Measurements from ENCODE around the gene SH2D7. TPM values are rescaled to one million over a fixed set of nuclear protein-coding genes. Genes with fewer than 3 reads are reported as not detected.
A peak's percentile ranks its signal among the peaks of the same experiment; 100 is the strongest.

The SH2D7 gene
- polyA plus RNA-seq, 2 of the 4 experiments (the other 2 are of a cell fraction) = not detected

DNA sequence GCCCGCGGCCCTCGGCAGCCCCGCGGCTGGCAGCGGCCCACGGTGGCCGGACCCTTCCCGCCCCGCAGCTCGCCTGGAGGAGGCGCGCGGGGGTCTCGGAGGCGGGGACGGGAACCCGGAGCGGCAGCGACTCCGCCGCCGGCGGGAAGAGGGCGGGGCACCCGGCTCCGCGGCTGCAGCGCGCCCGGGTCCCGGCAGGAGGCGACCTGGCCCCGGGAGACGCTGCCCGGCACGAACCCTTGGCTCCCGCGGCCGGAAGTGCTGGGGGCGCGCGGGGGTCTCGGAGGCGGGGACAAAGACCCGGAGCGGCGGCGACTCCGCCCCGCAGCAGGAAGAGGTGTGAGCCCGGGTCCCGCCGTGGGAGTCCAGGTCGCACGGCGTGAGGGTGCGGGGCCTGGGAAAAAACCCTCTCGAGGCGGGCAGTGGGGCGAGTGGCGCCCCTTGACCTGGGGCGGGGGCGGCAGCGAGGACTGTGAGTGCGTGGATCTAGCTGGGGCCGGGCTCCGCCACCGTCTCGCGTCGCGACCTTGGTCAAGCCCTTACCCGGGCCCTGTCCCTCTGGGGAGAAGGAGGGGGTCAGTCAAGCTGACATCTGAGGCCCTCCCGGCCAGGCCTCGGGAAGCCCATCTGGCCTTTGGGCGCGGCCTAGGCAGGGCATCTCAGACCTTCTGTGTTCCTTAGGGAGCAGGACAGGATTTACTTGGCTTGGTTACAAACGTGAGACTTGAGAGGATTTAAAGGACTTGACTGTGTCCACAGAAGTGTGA is 39.1 kb downstream of the SH2D7 start, which contains the start of gene CIB2 (continued):
- TF ChIP-seq CHD2 (IDR thresholded peaks at IDR 0.05; ENCODE audit: low read length, partially characterized antibody) = no peak
- no peak for TF ChIP-seq EHF (CRISPR knock-in tag; IDR thresholded peaks at IDR 0.05)
- TF ChIP-seq POLR2A (IDR thresholded peaks at IDR 0.05; ENCODE audit: low read length) = peak; percentile 74
- no peak for TF ChIP-seq KDM1A (IDR thresholded peaks at IDR 0.05; ENCODE audit: low read depth)
- no peak for TF ChIP-seq EP300 (IDR thresholded peaks at IDR 0.05)
- TF ChIP-seq HDAC2 (IDR thresholded peaks at IDR 0.05) = no peak
- TF ChIP-seq, protein P1, sequence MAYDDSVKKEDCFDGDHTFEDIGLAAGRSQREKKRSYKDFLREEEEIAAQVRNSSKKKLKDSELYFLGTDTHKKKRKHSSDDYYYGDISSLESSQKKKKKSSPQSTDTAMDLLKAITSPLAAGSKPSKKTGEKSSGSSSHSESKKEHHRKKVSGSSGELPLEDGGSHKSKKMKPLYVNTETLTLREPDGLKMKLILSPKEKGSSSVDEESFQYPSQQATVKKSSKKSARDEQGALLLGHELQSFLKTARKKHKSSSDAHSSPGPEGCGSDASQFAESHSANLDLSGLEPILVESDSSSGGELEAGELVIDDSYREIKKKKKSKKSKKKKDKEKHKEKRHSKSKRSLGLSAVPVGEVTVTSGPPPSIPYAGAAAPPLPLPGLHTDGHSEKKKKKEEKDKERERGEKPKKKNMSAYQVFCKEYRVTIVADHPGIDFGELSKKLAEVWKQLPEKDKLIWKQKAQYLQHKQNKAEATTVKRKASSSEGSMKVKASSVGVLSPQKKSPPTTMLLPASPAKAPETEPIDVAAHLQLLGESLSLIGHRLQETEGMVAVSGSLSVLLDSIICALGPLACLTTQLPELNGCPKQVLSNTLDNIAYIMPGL (CRISPR knock-in tag; IDR thresholded peaks at IDR 0.05; ENCODE audit: borderline replicate concordance) = peak; percentile 77; the same call in 1 of the 2 replicates
- no peak; the same call in 1 of the 2 replicates for TF ChIP-seq RFX5 (IDR thresholded peaks at IDR 0.05)
- no peak for TF ChIP-seq NFE2L2 (conservative IDR thresholded peaks at IDR 0.05; ENCODE audit: low read length)
- no peak for TF ChIP-seq NPAS2 (CRISPR knock-in tag; IDR thresholded peaks at IDR 0.05; ENCODE audit: borderline replicate concordance)
- no peak for TF ChIP-seq RCOR1 (IDR thresholded peaks at IDR 0.05; ENCODE audit: low read depth, low read length)
- peak; percentile 61 to 81 for TF ChIP-seq RAD21 (conservative IDR thresholded peaks at IDR 0.05 in 1 of 2, IDR thresholded peaks at IDR 0.05 in 1 of 2)
- no peak for TF ChIP-seq CHD4 (IDR thresholded peaks at IDR 0.05; ENCODE audit: borderline replicate concordance)

DNA sequence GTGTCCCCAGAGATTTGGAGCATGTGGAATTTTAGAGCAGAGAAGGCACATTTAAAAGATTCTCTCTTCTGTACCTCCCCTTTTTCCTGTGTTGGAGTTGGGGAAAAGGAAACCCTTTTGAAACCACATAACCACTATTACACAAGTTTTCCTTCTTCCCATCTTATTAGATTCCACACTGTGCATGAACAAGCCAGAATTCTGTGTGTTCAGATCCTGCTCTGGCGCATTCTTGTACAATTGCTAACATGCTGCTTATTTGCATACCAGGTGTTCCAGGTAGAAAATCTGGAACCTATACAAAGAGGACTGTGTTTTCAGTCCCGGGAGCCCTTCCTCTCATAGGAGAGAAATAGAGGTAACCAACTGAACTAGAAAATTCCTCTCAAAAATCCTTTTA is 41.4 kb downstream of the SH2D7 start:
- Histone ChIP-seq H3K4me1 (peaks cover 21% of the 10 kb centered on the region), H3K9me3 (no peaks in the 10 kb centered on the region), H3K4me3 (no peak overlapping the region), H3K4me2 (no peak overlapping the region), H3K27ac (no peak overlapping the region)
- CTCF ChIA-PET = interaction anchor here (1.1 to 9.0 kb wide), 5 partner anchors 10 to 175 kb away, joined by 3 to 116 read pairs (median 14); no protein-coding TSS in a partner anchor
- no peak for TF ChIP-seq JUN (IDR thresholded peaks at IDR 0.05)
- TF ChIP-seq SMC3 (IDR thresholded peaks at IDR 0.05) = no peak
- no peak for TF ChIP-seq ZSCAN20 (CRISPR knock-in tag; IDR thresholded peaks at IDR 0.05)
- TF ChIP-seq, protein P2, sequence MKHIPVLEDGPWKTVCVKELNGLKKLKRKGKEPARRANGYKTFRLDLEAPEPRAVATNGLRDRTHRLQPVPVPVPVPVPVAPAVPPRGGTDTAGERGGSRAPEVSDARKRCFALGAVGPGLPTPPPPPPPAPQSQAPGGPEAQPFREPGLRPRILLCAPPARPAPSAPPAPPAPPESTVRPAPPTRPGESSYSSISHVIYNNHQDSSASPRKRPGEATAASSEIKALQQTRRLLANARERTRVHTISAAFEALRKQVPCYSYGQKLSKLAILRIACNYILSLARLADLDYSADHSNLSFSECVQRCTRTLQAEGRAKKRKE (CRISPR knock-in tag; IDR thresholded peaks at IDR 0.05; ENCODE audit: low read depth) = no peak
- FAIRE-seq = no peak
- POLR2A ChIA-PET = no interaction called here
- DNase-seq (ENCODE audit: low read depth in 1 of 2, low spot score in 1 of 2) = no peak
- 85% methylated on average over 2 of the region's 2 CpGs for WGBS (ENCODE audit: missing lambda C conversion rate)
- no peak for ATAC-seq

DNA sequence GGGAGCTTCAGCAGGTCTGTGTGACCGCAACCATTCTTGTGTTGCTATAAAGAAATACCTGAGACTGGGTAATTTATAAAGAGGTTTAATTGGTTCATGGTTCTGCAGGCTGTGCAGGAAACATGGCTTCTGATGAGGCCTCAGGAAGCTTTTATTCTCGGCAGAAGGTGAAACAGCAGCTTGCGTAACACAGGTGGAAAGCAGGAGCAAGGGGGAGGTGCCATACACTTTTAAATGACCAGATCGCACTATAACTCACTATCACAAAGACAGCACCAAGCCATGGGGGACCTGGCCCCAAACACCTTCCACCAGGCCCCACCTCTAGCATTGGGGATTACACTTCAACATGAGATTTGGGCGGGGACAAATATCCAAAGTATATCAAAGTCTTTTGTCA is 47.2 kb downstream of the SH2D7 start:
- Histone ChIP-seq H3K4me1 (no peaks in the 10 kb centered on the region), H3K9me3 (no peaks in the 10 kb centered on the region), H3K4me2 (no peak overlapping the region), H3K27ac (no peak overlapping the region), H3K4me3 (no peak overlapping the region)
- no peak for FAIRE-seq
- ChIA-PET CTCF (interaction anchor here (1.0 to 5.9 kb wide), 12 partner anchors 9 to 103 kb away, joined by 3 to 31 read pairs (median 4); partner anchors contain the start of genes CIB2 and IDH3A), POLR2A (interaction anchor here (1.3 to 1.5 kb wide), 2 partner anchors 9 to 10 kb away, joined by 6 to 10 read pairs; partner anchors contain the start of genes CIB2 and IDH3A)
- no peak for DNase-seq (ENCODE audit: low read depth in 1 of 2, low spot score in 1 of 2)
- 89% methylated on average over 5 of the region's 5 CpGs for WGBS (ENCODE audit: missing lambda C conversion rate)
- no peak for TF ChIP-seq EP300 (IDR thresholded peaks at IDR 0.05)
- TF ChIP-seq POLR2A (IDR thresholded peaks at IDR 0.05; ENCODE audit: low read length) = no peak
- peak in 1 of 2 experiments; percentile 34; a peak in 1 of 4 replicates for TF ChIP-seq CEBPB (IDR thresholded peaks at IDR 0.05)
- TF ChIP-seq, protein P1 (CRISPR knock-in tag; IDR thresholded peaks at IDR 0.05; ENCODE audit: borderline replicate concordance) = no peak
- no peak for ATAC-seq

Data from A549 (cell line).